Aorta (tissue), 4 donors: ENCODE measurements around the gene MED25. TPM values are rescaled to one million over a fixed set of nuclear protein-coding genes. Genes with fewer than 3 reads are reported as not detected.

Experiments used
- microRNA-seq, 2 donors: library from miRNA; unstranded; fragments of <30 nt; microRNA quantifications; one replicate each; pipeline ENCODE4 v1.2.0, GENCODE V29; 2020
- polyA plus RNA-seq, 2 donors: library from polyadenylated mRNA; stranded (reverse); fragments of 200-250 nt; gene quantifications; one replicate each; pipeline ENCODE4 v1.2.3, GENCODE V29; 2013
- total RNA-seq, 2 donors: library from RNA; stranded (reverse); fragmentation: NEBNext Ultra II Directional; extraction: Animal tissue kit (Norgen Biotek cat#: 25700); gene quantifications; one replicate each; pipeline ENCODE4 v1.2.1, GENCODE V29; 2021
- donor health status: healthy with polysubstance abuse.
- donor health status: Bipolar disorder and iron deficiency.
- donor health status: DM: no; HTN: no; CAD: no.
- donor health status: DM: yes; HTN: yes; CAD: no.

MED25 gene
- total and polyA plus RNA-seq, 4 donors, result 18.3 to 52.8 (median 33.7) TPM

Small RNA genes within 50 kb of the gene (microRNA-seq; reads per million reads assigned to microRNA genes)
- gene MIR4749 (0.99 to 1.8 reads per million in 2 donors), gene MIR6799 (0 reads per million in 2 donors), gene MIR6800 (0 reads per million in 2 donors)

Other genes starting within 250 kb of the MED25 start
- gene NOSIP, start 237.7 kb upstream of the MED25 start, total RNA-seq, result 10 to 100 TPM; 38.8 to 40.5 TPM
- 100 to 1,000 TPM in 1 of 2 donors, 10 to 100 TPM in 1; 52.5 to 135 TPM for gene NOSIP, start 237.7 kb upstream of the MED25 start, polyA plus RNA-seq
- 1 to 10 TPM in 1 of 2 donors, under 1 TPM in 1; 0.49 to 1.2 TPM for gene PRRG2, start 237.0 kb upstream of the MED25 start, total RNA-seq
- gene PRRG2, start 237.0 kb upstream of the MED25 start, polyA plus RNA-seq, result 1 to 10 TPM in 1 of 2 donors, not detected in 1; 4.1 TPM
- 10 to 100 TPM; 20.2 to 31.3 TPM for gene PRR12, start 227.1 kb upstream of the MED25 start, total RNA-seq
- 10 to 100 TPM in 1 of 2 donors, 1 to 10 TPM in 1; 2.6 to 10.1 TPM for gene PRR12, start 227.1 kb upstream of the MED25 start, polyA plus RNA-seq
- gene RRAS, start 178.1 kb upstream of the MED25 start, total RNA-seq, result 100 to 1,000 TPM; 139 to 167 TPM
- gene RRAS, start 178.1 kb upstream of the MED25 start, polyA plus RNA-seq, result 100 to 1,000 TPM; 320 to 407 TPM
- 10 to 100 TPM; 53.0 to 54.5 TPM for gene SCAF1, start 176.1 kb upstream of the MED25 start, total RNA-seq
- 10 to 100 TPM; 10.1 to 19.0 TPM for gene SCAF1, start 176.1 kb upstream of the MED25 start, polyA plus RNA-seq
- 10 to 100 TPM; 53.7 to 82.7 TPM for gene IRF3, start 152.4 kb upstream of the MED25 start, total RNA-seq
- 100 to 1,000 TPM in 1 of 2 donors, 10 to 100 TPM in 1; 37.8 to 278 TPM for gene IRF3, start 152.4 kb upstream of the MED25 start, polyA plus RNA-seq
- 10 to 100 TPM in 1 of 2 donors, 1 to 10 TPM in 1; 9.9 to 14.0 TPM for gene BCL2L12, start 152.4 kb upstream of the MED25 start, total RNA-seq
- 10 to 100 TPM in 1 of 2 donors, 1 to 10 TPM in 1; 5.8 to 16.4 TPM for gene BCL2L12, start 152.4 kb upstream of the MED25 start, polyA plus RNA-seq
- gene PRMT1, start 141.0 kb upstream of the MED25 start, total RNA-seq, result 10 to 100 TPM; 76.5 to 88.3 TPM
- gene PRMT1, start 141.0 kb upstream of the MED25 start, polyA plus RNA-seq, result 100 to 1,000 TPM in 1 of 2 donors, 10 to 100 TPM in 1; 68.5 to 110 TPM
- 1 to 10 TPM in 1 of 2 donors, under 1 TPM in 1; 0.94 to 4.8 TPM for gene ADM5, start 128.7 kb upstream of the MED25 start, total RNA-seq
- gene ADM5, start 128.7 kb upstream of the MED25 start, polyA plus RNA-seq, result under 1 TPM; 0.13 to 0.63 TPM
- 10 to 100 TPM in 1 of 2 donors, 1 to 10 TPM in 1; 6.5 to 24.4 TPM for gene CPT1C, start 127.2 kb upstream of the MED25 start, total RNA-seq
- 1 to 10 TPM; 1.9 to 5.7 TPM for gene CPT1C, start 127.2 kb upstream of the MED25 start, polyA plus RNA-seq
- 1 to 10 TPM in 1 of 2 donors, under 1 TPM in 1; 0.42 to 2.6 TPM for gene TSKS, start 55.0 kb upstream of the MED25 start, total RNA-seq
- under 1 TPM in 1 of 2 donors, not detected in 1; 0.38 TPM for gene TSKS, start 55.0 kb upstream of the MED25 start, polyA plus RNA-seq
- 10 to 100 TPM; 71.3 to 77.5 TPM for gene AP2A1, start 51.3 kb upstream of the MED25 start, total RNA-seq
- 10 to 100 TPM; 19.9 to 63.1 TPM for gene AP2A1, start 51.3 kb upstream of the MED25 start, polyA plus RNA-seq
- 10 to 100 TPM in 1 of 2 donors, 1 to 10 TPM in 1; 9.3 to 18.1 TPM for gene FUZ, start 5.0 kb upstream of the MED25 start, total RNA-seq
- 10 to 100 TPM; 11.5 to 27.8 TPM for gene FUZ, start 5.0 kb upstream of the MED25 start, polyA plus RNA-seq
- gene PTOV1, start 32.9 kb downstream of the MED25 start, total RNA-seq, result 100 to 1,000 TPM; 103 to 133 TPM
- gene PTOV1, start 32.9 kb downstream of the MED25 start, polyA plus RNA-seq, result 100 to 1,000 TPM in 1 of 2 donors, 10 to 100 TPM in 1; 50.0 to 142 TPM
- 10 to 100 TPM; 65.2 to 76.5 TPM for gene PNKP, start 49.3 kb downstream of the MED25 start, total RNA-seq
- 10 to 100 TPM; 23.7 to 93.0 TPM for gene PNKP, start 49.3 kb downstream of the MED25 start, polyA plus RNA-seq
- gene AKT1S1, start 59.1 kb downstream of the MED25 start, total RNA-seq, result 10 to 100 TPM; 27.5 to 27.8 TPM
- gene AKT1S1, start 59.1 kb downstream of the MED25 start, polyA plus RNA-seq, result 10 to 100 TPM; 24.4 to 44.6 TPM
- gene TBC1D17, start 59.4 kb downstream of the MED25 start, total RNA-seq, result 10 to 100 TPM; 41.1 to 52.4 TPM
- gene TBC1D17, start 59.4 kb downstream of the MED25 start, polyA plus RNA-seq, result 100 to 1,000 TPM in 1 of 2 donors, 10 to 100 TPM in 1; 22.7 to 102 TPM
- gene IL4I1, start 78.6 kb downstream of the MED25 start, total RNA-seq, result 1 to 10 TPM in 1 of 2 donors, under 1 TPM in 1; 0.84 to 7.2 TPM
- under 1 TPM in 1 of 2 donors, not detected in 1; 0.50 TPM for gene IL4I1, start 78.6 kb downstream of the MED25 start, polyA plus RNA-seq
- gene ATF5, start 110.9 kb downstream of the MED25 start, total RNA-seq, result 10 to 100 TPM; 13.8 to 43.3 TPM
- gene ATF5, start 110.9 kb downstream of the MED25 start, polyA plus RNA-seq, result 10 to 100 TPM; 11.6 to 24.0 TPM
- 10 to 100 TPM; 27.7 to 39.8 TPM for gene NUP62, start 111.2 kb downstream of the MED25 start, total RNA-seq
- 10 to 100 TPM; 13.3 to 17.3 TPM for gene NUP62, start 111.2 kb downstream of the MED25 start, polyA plus RNA-seq
- 1 to 10 TPM; 1.8 to 3.1 TPM for gene SIGLEC11, start 142.9 kb downstream of the MED25 start, total RNA-seq
- gene SIGLEC11, start 142.9 kb downstream of the MED25 start, polyA plus RNA-seq, result 1 to 10 TPM in 1 of 2 donors, under 1 TPM in 1; 0.82 to 1.4 TPM
- gene VRK3, start 207.1 kb downstream of the MED25 start, total RNA-seq, result 10 to 100 TPM; 36.7 to 40.5 TPM
- 10 to 100 TPM; 23.7 to 27.0 TPM for gene VRK3, start 207.1 kb downstream of the MED25 start, polyA plus RNA-seq
- gene ZNF473, start 207.7 kb downstream of the MED25 start, total RNA-seq, result 1 to 10 TPM; 8.0 to 9.5 TPM
- gene ZNF473, start 207.7 kb downstream of the MED25 start, polyA plus RNA-seq, result 1 to 10 TPM in 1 of 2 donors, under 1 TPM in 1; 0.75 to 2.3 TPM